Lower leg skin (tissue), 3 donors: Measurements from ENCODE around the gene CORO7.

Experiments
- CTCF ChIP-seq, 3 donors: fragments of 450-650 bp; IDR thresholded peaks; one replicate each; pipeline ENCODE4 v1.5.1; 2016; ENCODE audit warnings: antibody characterized with exemption in 3 of 3, mild to moderate bottlenecking in 3 of 3, moderate library complexity in 2 of 3
- POLR2A ChIP-seq, 2 donors: fragments of 450-650 bp; IDR thresholded peaks; one replicate each; pipeline ENCODE4 v1.6.1; 2016 to 2017; ENCODE audit warnings: antibody characterized with exemption in 2 of 2, mild to moderate bottlenecking in 1 of 2, moderate library complexity in 1 of 2

GRCh38 chr16:4407543-4408322, 8.7 kb downstream of the CORO7 start:
- TF ChIP-seq CTCF (IDR thresholded peaks at IDR 0.05) (no peak), POLR2A (IDR thresholded peaks at IDR 0.05) (no peak)
